GM12891 (cell line): ENCODE data around the gene DIP2A.
A peak's percentile ranks its signal among the peaks of the same experiment; 100 is the strongest.

ENCODE experiments used
- DNase-seq: peaks from one replicate; pipeline ENCODE4 v3.0.0; 2011; ENCODE audit warnings: low spot score; ENCODE audit not compliant: insufficient read length
- FAIRE-seq: peaks from 2 replicates; lab custom pipeline; 2011; peaks lifted over from hg19 to GRCh38; lab: Jason Lieb, UNC
- PAX5 ChIP-seq: IDR thresholded peaks from 2 replicates; pipeline ENCODE4 v1.6.1; 2011; ENCODE audit warnings: low read length, moderate library complexity, mild to moderate bottlenecking; ENCODE audit not compliant: insufficient read depth, severe bottlenecking
- POLR2A ChIP-seq: IDR thresholded peaks from 2 replicates; pipeline ENCODE4 v1.6.1; 2011; ENCODE audit warnings: low read depth, low read length, control low read depth
- POLR2AphosphoS5 ChIP-seq: IDR thresholded peaks from 2 replicates; pipeline ENCODE4 v1.6.1; 2011; ENCODE audit warnings: low read depth, low read length, control low read depth
- POU2F2 ChIP-seq: IDR thresholded peaks from 2 replicates; pipeline ENCODE4 v1.6.1; 2011; ENCODE audit warnings: low read depth, mild to moderate bottlenecking, control low read depth, low read length, moderate library complexity
- SPI1 ChIP-seq: IDR thresholded peaks from 2 replicates; pipeline ENCODE4 v1.6.1; 2011; ENCODE audit warnings: low read depth, low read length, control low read depth
- TAF1 ChIP-seq: IDR thresholded peaks from 2 replicates; pipeline ENCODE4 v1.6.1; 2011; ENCODE audit warnings: low read depth, low read length, control low read depth

The DIP2A gene

DNA sequence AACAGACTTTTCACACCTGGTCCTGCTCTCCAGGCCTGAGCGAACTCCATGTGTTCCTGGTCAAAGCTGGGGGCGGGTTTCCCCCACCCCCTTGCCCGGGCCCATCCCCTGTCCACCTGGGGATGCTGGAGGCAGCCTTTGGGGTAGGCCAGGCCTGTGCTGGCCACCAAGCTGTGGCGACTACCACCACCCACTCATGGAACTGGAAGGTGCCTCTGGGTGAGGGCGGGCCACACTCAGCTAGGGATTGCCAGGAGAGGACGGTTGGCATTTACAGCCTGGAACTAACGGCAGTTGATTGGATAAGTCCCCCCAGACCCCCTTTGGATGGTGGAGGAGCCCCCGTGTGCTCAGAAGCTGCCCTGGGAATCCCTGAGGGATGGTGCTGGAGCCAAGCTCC, 138.3 kb downstream of the DIP2A start:
- no peak for FAIRE-seq
- DNase-seq: no peak

DNA sequence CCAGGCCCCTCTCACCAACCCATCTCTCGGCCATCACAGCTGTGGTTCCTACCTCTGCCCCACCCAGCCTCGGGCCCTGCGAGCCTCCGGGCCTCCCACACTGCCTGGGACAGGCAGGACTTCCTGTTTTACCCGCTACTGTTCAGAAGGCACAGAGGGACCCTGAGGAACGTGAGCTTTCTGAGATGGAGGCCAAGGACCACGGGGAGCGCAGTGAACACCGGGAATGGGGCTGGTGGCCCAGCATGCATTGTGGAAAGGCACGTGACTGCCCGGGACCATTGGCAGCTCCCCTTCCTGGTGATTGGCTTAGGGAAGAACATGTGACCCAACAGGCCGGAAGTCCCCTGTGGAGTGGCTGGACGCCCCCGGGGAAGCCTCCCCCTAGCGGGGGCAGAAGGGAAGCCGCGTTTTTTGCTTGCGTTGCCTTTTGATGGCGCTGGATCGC, 139.2 kb downstream of the DIP2A start:
- FAIRE-seq (no peak), DNase-seq (no peak)
- TF ChIP-seq POU2F2 (no peak), SPI1 (no peak), TAF1 (no peak), POLR2AphosphoS5 (no peak), PAX5 (no peak), POLR2A (no peak)

More for the DNA sequence above, 138.3 kb downstream of the DIP2A start:
- TF ChIP-seq TAF1 (no peak), POU2F2 (no peak), POLR2AphosphoS5 (no peak), SPI1 (no peak), POLR2A (no peak), PAX5 (no peak)

DNA sequence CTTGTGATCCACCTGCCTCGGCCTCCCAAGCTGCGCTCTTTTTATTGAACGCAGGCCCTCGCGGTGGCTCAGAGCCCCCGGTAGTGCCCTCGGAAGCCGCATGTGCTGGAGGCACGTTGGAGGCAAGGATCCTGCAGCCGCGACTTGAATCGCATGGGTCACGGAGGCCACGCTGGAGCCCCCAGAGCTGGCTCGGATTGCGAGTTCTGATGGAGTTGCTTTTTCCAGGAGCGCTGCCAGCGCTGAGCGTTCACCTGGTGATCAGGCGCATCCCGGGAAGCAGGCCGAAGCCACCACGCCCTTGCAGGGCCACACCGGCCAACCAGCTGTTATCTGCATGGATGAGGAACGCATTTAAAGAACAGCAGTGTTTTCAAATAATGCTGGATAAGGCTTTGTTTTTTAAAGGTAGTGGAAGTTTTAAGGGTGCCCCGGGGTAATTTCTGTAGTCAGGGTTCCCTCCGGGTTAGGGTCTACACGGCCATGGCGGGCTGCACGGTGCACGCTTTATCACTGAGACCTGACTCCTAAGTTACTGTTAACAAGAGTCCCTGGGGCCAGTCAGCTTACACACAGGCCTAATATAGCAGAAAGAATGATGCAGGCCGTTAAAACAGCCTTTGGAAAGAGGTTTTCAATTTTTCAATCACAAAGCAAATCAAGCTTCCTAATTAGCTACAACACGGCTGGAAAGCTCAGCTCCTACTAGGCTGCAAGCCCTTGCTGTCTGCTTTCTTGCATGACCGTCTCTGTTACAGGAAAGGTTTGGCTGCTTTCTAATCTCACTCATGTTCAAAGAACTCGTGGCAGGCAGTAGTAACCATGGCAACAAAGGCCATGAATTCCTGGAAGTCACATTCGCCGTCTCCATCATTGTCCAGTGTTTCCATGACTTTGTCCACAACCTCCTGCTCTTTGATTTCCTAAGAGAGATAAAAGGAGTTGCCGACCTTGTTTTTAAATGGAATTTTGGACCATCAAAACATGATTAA, 140.2 kb downstream of the DIP2A start:
- TF ChIP-seq POLR2A: no peak
- TF ChIP-seq POU2F2: no peak
- no peak for TF ChIP-seq POLR2AphosphoS5
- TF ChIP-seq PAX5: no peak
- TF ChIP-seq SPI1: no peak
- no peak for TF ChIP-seq TAF1
- DNase-seq (no peak), FAIRE-seq (no peak)

DNA sequence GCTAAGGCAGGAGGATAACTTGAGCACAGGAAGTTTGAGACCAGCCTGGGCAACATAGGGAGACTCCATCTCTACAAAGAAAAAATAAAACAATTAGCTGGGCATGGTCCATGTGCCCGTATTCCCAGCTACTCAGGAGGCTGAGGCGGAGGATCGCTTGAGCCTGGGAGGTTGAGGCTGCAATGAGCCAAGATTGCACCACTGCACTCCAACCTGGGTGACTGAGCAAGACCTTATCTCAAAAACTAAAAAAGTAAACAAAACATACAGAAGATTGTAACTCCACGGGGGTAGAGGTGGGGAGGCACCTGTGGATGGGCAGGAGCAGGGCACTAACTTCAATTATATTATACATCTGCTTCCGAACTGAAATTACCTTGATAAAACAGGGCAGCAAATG, 141.6 kb downstream of the DIP2A start:
- DNase-seq (no peak), FAIRE-seq (no peak)
- no peak for TF ChIP-seq SPI1
- TF ChIP-seq PAX5: no peak
- TF ChIP-seq TAF1: no peak
- no peak for TF ChIP-seq POLR2AphosphoS5
- TF ChIP-seq POU2F2: no peak
- no peak for TF ChIP-seq POLR2A

DNA sequence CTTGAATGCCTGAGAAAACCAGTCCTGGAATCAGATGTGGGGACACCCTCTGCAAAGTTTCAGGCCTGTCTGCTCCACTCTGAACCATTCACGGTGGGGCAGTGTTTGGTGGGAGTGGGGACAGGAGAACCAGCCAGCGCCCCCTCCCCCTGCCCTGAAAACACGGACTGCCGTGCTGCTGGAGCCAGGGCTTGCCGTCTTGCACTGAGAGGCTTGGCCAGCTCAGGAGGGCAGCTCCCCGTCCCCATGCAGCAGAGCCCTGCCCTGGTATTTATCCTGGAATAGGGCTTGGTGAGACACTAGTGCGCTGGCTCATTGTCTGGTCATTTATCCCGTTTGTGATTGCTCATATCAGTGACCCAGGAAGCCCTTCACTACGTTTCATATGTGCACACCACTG, 142.3 kb downstream of the DIP2A start:
- FAIRE-seq (no peak), DNase-seq (no peak)
- TF ChIP-seq TAF1 (no peak), PAX5 (no peak), POU2F2 (no peak)

DNA sequence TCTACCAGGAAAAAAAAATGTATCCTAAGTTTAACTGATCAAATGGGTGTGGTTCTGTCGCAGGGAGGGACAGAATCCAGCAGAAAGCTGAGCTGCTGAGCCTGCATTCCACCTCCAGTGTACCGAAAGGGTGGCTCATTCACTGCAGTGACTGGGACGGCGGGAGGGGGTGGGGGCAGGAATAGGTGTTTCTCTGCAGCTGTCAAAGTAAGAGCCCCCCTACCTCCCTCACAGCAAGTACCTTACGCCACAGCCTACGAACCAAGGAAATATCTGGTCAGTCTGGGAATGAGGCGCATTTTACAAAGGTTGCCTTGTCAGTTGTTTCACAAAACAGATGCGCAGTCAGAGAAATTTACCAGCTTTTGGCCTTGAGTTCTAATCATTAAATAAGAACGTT, 144.5 kb downstream of the DIP2A start:
- no peak for FAIRE-seq
- TF ChIP-seq POU2F2 (no peak), PAX5 (no peak), SPI1 (no peak)
- DNase-seq: no peak

DNA sequence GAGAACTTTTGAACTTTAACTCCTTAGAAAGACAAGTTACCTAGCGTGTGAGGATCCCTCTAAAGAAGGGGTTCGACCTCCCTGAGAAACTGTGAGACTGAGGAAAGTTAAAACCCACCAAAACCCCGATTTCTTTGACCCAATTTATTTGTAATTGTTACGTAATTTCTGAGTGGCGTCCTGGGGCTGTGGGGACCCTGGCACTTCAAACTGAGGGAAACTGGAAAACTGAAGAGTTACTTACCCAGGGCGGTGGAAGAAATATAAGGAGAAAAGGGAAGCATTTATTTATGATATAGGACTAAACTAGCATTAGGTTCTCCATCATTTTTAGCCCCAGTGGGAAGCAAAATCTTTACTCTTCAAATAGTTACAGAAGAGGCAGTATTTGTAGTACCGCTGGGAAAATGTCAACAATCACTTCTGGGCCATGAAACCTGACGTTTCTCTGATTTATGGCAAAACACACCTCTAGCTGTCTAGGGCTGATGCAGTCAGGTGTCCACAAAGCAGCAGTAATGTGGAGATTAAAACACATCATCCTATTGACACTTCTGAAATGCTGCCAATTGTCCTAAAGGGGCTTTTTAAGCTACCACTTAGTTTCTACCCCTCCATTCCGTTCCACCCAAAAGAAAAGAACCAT, 145.8 kb downstream of the DIP2A start:
- FAIRE-seq (no peak), DNase-seq (no peak)
- TF ChIP-seq PAX5 (no peak), POU2F2 (no peak), TAF1 (no peak), SPI1 (no peak), POLR2A (no peak), POLR2AphosphoS5 (no peak)

DNA sequence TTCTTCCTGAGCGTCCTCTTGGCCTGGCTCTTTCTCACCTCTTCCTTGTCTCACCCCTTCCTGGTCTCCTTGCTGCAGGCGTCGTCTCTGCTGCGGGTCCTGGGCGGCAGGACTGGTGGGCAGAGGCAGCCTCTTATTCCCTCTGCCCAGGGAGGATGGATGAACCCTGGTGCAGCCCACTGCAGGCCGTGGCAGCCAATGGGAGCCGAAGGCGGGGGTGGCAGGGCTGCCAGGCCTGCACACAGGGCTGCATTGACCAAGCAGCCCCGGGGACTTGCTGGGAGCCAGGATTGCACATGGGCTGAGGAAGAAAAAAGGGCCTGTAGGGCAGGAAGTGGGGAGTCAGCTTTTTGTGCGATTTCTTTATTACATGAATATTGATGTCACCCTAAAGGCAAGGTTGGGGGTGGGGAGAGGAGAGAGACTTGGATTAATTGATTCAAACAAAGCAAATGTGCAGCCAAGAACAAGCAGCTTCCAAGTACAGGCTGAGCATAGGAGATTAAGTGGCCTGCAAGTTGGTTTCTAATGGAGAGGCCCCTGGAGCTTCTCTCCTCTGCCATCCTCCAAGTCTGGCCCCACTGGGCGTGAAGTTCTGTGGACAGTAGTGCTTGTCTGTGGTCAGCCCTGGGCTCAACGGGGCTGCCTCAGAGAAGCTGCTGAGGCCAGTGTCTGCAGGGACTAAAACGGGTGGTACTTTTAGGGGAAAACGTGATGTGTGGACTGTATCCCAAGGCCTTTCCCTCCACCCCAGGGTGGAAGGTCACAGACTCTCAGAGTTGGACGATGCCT, 146.5 kb downstream of the DIP2A start, which contains the start of gene S100B:
TSS of gene S100B (minus strand) at position 108 of the 792 bp plus-strand sequence. CDS start 2,667 bp downstream, outside the sequence.
- DNase-seq (no peak), FAIRE-seq (no peak)
- no peak for TF ChIP-seq POU2F2
- TF ChIP-seq POLR2AphosphoS5: no peak
- TF ChIP-seq TAF1: no peak
- no peak for TF ChIP-seq SPI1
- no peak for TF ChIP-seq POLR2A
- TF ChIP-seq PAX5: no peak

DNA sequence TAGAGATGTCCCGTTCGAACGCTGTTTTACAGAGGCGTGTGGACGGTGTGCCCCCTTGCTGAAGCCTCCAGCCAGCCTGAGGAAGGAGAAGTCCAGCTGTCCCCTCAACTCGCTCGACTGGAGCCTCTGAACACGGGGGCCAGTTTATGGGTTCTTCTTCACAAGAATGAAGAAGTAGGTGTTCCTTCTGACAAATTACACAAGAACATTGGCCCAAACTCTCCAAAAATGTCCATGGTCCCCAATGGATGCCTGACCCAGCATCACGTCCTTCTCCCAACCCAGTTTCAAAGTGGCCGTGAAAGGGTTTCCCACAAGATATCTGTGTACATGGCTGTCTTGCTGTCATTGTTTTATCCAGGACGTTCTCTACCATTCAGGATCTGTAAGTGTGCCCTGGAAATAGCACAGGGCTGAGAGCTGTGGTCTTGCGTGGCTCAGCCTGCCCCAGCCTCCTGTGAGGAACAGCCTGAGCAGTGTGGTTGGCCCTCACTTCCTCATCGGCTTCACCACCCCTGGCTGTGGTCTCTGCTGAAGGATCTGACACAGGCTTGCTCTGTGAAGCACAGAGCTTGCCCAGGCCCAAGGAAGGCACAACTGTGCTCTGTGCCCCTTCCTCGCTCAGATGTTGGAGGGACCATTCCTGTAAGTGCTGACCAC, 147.2 kb downstream of the DIP2A start:
- FAIRE-seq (peak; percentile 94), DNase-seq (peak; percentile 65)
- TF ChIP-seq TAF1 (no peak), POU2F2 (no peak), PAX5 (no peak), SPI1 (peak; percentile 92), POLR2A (no peak), POLR2AphosphoS5 (no peak)
